ENCODE measurements around the gene WDR5. TPM values are rescaled to one million over a fixed set of nuclear protein-coding genes. Genes with fewer than 3 reads are reported as not detected.

The WDR5 gene
- total and polyA plus RNA-seq, 2 donors (not counting 1 experiment from before 2014, with no cell fraction given) = 15.5 to 26.0 TPM

DNA sequence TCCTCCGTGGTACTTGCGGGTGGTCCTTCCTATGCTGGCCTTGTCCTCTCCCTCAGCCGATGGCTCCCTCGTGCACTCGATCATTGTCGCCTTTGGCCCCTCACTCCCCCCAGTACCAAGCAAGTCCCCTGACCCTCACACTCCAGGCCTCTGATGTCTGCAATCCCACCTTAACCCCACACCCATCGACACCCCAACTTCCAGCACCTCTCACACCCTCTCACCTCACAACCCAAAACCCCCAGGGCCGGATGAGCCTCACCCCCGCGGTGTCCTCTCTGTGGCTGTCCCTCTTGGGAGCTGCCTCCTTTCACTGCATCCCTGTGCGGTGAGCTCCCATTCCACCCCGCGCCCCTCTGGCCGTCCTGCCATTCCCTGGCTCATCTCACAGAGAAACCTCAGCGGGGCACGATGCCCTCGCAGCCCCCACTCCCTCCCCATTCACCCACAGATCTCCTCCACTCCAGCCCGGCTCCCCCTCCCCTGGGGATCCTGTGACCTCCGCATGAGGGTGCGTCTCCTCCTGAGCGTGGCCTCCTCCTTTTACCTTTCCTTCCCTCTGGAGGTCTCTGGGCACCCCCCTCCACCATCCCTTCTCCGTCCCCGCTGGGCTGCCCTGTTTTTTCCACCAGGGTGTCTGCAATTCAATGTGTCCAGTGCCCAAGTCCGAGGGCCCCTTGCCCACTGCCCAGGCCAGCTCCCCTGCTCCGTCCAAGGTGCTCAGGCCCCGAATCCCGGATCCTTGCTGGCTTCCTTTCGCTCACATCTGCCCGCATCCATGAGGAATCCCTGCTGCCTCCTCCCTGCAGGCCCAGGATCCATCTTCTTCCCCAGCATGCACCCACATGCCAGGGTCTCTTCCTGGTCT, 44.3 kb downstream of the WDR5 start:
- TF ChIP-seq, protein P1, sequence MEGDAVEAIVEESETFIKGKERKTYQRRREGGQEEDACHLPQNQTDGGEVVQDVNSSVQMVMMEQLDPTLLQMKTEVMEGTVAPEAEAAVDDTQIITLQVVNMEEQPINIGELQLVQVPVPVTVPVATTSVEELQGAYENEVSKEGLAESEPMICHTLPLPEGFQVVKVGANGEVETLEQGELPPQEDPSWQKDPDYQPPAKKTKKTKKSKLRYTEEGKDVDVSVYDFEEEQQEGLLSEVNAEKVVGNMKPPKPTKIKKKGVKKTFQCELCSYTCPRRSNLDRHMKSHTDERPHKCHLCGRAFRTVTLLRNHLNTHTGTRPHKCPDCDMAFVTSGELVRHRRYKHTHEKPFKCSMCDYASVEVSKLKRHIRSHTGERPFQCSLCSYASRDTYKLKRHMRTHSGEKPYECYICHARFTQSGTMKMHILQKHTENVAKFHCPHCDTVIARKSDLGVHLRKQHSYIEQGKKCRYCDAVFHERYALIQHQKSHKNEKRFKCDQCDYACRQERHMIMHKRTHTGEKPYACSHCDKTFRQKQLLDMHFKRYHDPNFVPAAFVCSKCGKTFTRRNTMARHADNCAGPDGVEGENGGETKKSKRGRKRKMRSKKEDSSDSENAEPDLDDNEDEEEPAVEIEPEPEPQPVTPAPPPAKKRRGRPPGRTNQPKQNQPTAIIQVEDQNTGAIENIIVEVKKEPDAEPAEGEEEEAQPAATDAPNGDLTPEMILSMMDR (conservative IDR thresholded peaks at IDR 0.05 in 1 of 2, IDR thresholded peaks at IDR 0.05 in 1 of 2; ENCODE audit: low read depth in 1 of 2, low read length in 2 of 2) = no peak
- TF ChIP-seq EZH2 (IDR thresholded peaks at IDR 0.05; ENCODE audit: low read length, missing control alignments) = no peak
- no peak for DNase-seq (ENCODE audit: low read depth in 2 of 2)
- no peaks in the 10 kb centered on the region for H4K20me1 ChIP-seq (ENCODE audit: control insufficient read depth, extremely low read depth, insufficient read depth, low read length)
- H3K27ac ChIP-seq (ENCODE audit: insufficient read depth, low read length) = no peak overlapping the region
- peaks cover 5% of the 10 kb centered on the region for H3K4me1 ChIP-seq (ENCODE audit: control insufficient read depth, extremely low read depth, insufficient read depth, low read length)
- no peak overlapping the region for H3K4me3 ChIP-seq (replicated peaks in 1 of 4; ENCODE audit: control extremely low read depth in 1 of 4, insufficient read depth in 1 of 4, low read depth in 3 of 4, low read length in 4 of 4)
- no peaks in the 10 kb centered on the region for H3K9me3 ChIP-seq (ENCODE audit: control insufficient read depth, insufficient read depth, low read depth, low read length)
- H3K79me2 ChIP-seq (ENCODE audit: control insufficient read depth, insufficient read depth, low read length) = no peaks in the 10 kb centered on the region
- H3K27me3 ChIP-seq (ENCODE audit: control insufficient read depth, insufficient read depth, low read length) = peaks cover 12% of the 10 kb centered on the region
- H3K36me3 ChIP-seq (ENCODE audit: control insufficient read depth, insufficient read depth, low read length) = no peaks in the 10 kb centered on the region
- no peak overlapping the region for H3K4me2 ChIP-seq (ENCODE audit: extremely low read depth, insufficient read depth, low read length)
- H2AFZ ChIP-seq (ENCODE audit: low read length) = no peak overlapping the region
- no peak overlapping the region for H3K9ac ChIP-seq (ENCODE audit: insufficient read depth, low read length)

DNA sequence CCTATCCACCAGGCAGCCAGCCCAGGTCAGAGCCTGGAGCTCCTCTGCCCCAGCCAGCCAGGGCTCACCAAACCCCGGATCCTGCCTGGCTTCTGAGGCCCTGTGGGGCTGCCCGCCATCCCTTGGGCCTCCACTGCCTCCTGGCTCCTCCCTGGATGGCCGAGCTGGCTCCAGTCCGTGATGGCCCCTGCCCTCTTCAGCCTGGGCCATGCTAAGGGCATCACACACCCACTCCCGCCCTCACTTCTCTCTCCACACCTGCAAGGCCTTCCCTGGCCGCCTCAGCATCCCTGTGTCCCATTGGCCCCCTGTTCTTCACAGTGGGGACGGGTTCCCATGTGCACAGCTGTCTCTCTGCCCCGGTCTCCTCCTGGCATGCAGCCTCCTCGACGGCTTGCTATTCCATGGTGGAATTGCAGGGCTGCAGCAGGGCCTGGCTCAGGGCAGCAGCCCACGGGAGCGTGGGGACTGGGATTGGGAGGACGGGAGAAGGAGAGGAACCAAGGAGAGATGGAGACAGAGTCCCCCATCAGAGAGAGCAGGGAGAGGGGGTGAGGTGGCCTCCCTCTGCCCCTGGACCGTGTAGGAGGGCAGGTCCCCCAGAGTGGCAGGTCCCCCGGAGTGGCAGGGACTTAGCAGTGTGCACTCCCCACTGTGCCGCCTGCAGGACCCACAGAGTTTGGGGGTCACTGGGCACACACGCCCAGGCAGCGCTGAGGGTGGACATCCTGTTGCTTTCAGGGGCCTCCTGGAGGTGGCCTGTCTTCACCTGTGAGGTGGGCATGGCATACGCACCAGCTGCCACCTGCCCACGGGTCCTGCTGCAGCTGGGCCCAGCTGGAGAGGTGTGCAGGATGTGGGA, 45.1 kb downstream of the WDR5 start:
- Histone ChIP-seq H3K9me3 (ENCODE audit: control insufficient read depth, insufficient read depth, low read depth, low read length) (no peaks in the 10 kb centered on the region), H4K20me1 (ENCODE audit: control insufficient read depth, extremely low read depth, insufficient read depth, low read length) (no peaks in the 10 kb centered on the region), H3K36me3 (ENCODE audit: control insufficient read depth, insufficient read depth, low read length) (no peaks in the 10 kb centered on the region), H3K4me3 (replicated peaks in 1 of 4; ENCODE audit: control extremely low read depth in 1 of 4, insufficient read depth in 1 of 4, low read depth in 3 of 4, low read length in 4 of 4) (no peak overlapping the region), H3K4me2 (ENCODE audit: extremely low read depth, insufficient read depth, low read length) (no peak overlapping the region), H3K4me1 (ENCODE audit: control insufficient read depth, extremely low read depth, insufficient read depth, low read length) (peaks cover 5% of the 10 kb centered on the region), H3K27ac (ENCODE audit: insufficient read depth, low read length) (no peak overlapping the region), H2AFZ (ENCODE audit: low read length) (no peak overlapping the region), H3K9ac (ENCODE audit: insufficient read depth, low read length) (no peak overlapping the region), H3K27me3 (ENCODE audit: control insufficient read depth, insufficient read depth, low read length) (peaks cover 12% of the 10 kb centered on the region), H3K79me2 (ENCODE audit: control insufficient read depth, insufficient read depth, low read length) (no peaks in the 10 kb centered on the region)
- TF ChIP-seq, protein P1 (conservative IDR thresholded peaks at IDR 0.05 in 1 of 2, IDR thresholded peaks at IDR 0.05 in 1 of 2; ENCODE audit: low read depth in 1 of 2, low read length in 2 of 2) = no peak
- TF ChIP-seq EZH2 (IDR thresholded peaks at IDR 0.05; ENCODE audit: low read length, missing control alignments) = no peak
- DNase-seq (ENCODE audit: low read depth in 2 of 2) = no peak

DNA sequence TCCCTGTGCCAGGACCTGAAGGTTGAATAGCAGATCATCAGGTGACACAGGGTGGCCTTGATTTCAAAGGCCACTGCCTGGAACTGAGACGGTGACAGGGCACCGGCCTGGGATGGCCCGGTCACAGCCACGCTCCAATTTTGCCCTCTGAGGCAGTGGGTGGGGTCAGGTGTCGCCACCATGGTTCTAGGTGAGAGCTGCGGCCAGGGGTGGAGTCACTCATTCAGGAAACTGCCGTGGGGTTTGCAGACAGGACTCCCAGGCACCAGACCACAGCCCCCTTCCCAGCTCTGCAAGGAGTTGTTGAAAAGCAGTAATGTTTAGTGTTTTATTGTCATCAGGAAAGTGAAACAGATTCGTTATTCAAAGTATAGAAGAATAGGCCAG, 45.8 kb downstream of the WDR5 start:
- no peak for DNase-seq (ENCODE audit: low read depth in 2 of 2)
- TF ChIP-seq, protein P1 (conservative IDR thresholded peaks at IDR 0.05 in 1 of 2, IDR thresholded peaks at IDR 0.05 in 1 of 2; ENCODE audit: low read depth in 1 of 2, low read length in 2 of 2) = no peak
- TF ChIP-seq EZH2 (IDR thresholded peaks at IDR 0.05; ENCODE audit: low read length, missing control alignments) = no peak
- H2AFZ ChIP-seq (ENCODE audit: low read length) = no peak overlapping the region
- H3K27ac ChIP-seq (ENCODE audit: insufficient read depth, low read length) = no peak overlapping the region
- no peak overlapping the region for H3K4me2 ChIP-seq (ENCODE audit: extremely low read depth, insufficient read depth, low read length)
- no peaks in the 10 kb centered on the region for H3K36me3 ChIP-seq (ENCODE audit: control insufficient read depth, insufficient read depth, low read length)
- H3K4me1 ChIP-seq (ENCODE audit: control insufficient read depth, extremely low read depth, insufficient read depth, low read length) = peaks cover 5% of the 10 kb centered on the region
- no peak overlapping the region for H3K9ac ChIP-seq (ENCODE audit: insufficient read depth, low read length)
- no peaks in the 10 kb centered on the region for H3K79me2 ChIP-seq (ENCODE audit: control insufficient read depth, insufficient read depth, low read length)
- H3K9me3 ChIP-seq (ENCODE audit: control insufficient read depth, insufficient read depth, low read depth, low read length) = no peaks in the 10 kb centered on the region
- peaks cover 9% of the 10 kb centered on the region for H3K27me3 ChIP-seq (ENCODE audit: control insufficient read depth, insufficient read depth, low read length)
- H3K4me3 ChIP-seq (replicated peaks in 1 of 4; ENCODE audit: control extremely low read depth in 1 of 4, insufficient read depth in 1 of 4, low read depth in 3 of 4, low read length in 4 of 4) = no peak overlapping the region
- no peaks in the 10 kb centered on the region for H4K20me1 ChIP-seq (ENCODE audit: control insufficient read depth, extremely low read depth, insufficient read depth, low read length)
